Activated T-helper 17 cell treated with anti-CD3 and anti-CD28 coated beads, Interleukin-2, amount 50 U/mL, for 72 hours (primary cell): ENCODE data around the gene NBL1. TPM values are rescaled to one million over a fixed set of nuclear protein-coding genes. Genes with fewer than 3 reads are reported as not detected.

Experiments used
- ATAC-seq: fragments of 150-1000 bp; cut with Tn5 transposase; replicated peaks from 2 replicates; pipeline ENCODE4 v1.10.0; 2021; ENCODE audit warnings: mild to moderate bottlenecking, moderate library complexity
- H3K27ac Mint-ChIP-seq: one replicate; pipeline ENCODE4 v1.8.0; 2022; ENCODE audit warnings: mixed read lengths
- H3K27me3 Mint-ChIP-seq: one replicate; pipeline ENCODE4 v1.8.0; 2022; ENCODE audit warnings: mixed read lengths
- H3K36me3 Mint-ChIP-seq: one replicate; pipeline ENCODE4 v1.8.0; 2022; ENCODE audit warnings: low read depth, mild to moderate bottlenecking, mixed read lengths
- H3K4me1 Mint-ChIP-seq: one replicate; pipeline ENCODE4 v1.8.0; 2022; ENCODE audit warnings: mixed read lengths
- H3K4me3 Mint-ChIP-seq: one replicate; pipeline ENCODE4 v1.8.0; 2022; ENCODE audit warnings: mild to moderate bottlenecking, mixed read lengths
- H3K9me3 Mint-ChIP-seq: one replicate; pipeline ENCODE4 v1.8.0; 2022; ENCODE audit warnings: mixed read lengths
- total RNA-seq, 2 donors: library from RNA; stranded (reverse); gene quantifications; one replicate each; pipeline ENCODE4 v1.2.3, GENCODE V29; 2022

The NBL1 gene
- total RNA-seq, 2 donors from 2014 or later: 15.0 to 16.0 TPM

GRCh38 chr1:19661721-19662228 is 17.7 kb downstream of the NBL1 start:
- no peak for ATAC-seq
- no peak overlapping the region for H3K4me3 Mint-ChIP-seq
- H3K36me3 Mint-ChIP-seq: no peaks in the 10 kb centered on the region
- peaks cover 14% of the 10 kb centered on the region for H3K27me3 Mint-ChIP-seq
- H3K27ac Mint-ChIP-seq: no peak overlapping the region
- H3K4me1 Mint-ChIP-seq: peaks cover 5% of the 10 kb centered on the region
- H3K9me3 Mint-ChIP-seq: no peaks in the 10 kb centered on the region

- Mint-ChIP-seq H3K4me1 (peaks cover 5% of the 10 kb centered on the region), H3K36me3 (no peaks in the 10 kb centered on the region), H3K27ac (no peak overlapping the region), H3K27me3 (peaks cover 19% of the 10 kb centered on the region), H3K9me3 (no peaks in the 10 kb centered on the region), H3K4me3 (no peak overlapping the region)
- no peak for ATAC-seq
Observed at GRCh38 chr1:19662313-19662712, 18.2 kb downstream of the NBL1 start.

GRCh38 chr1:19664453-19665185 is 20.5 kb downstream of the NBL1 start, which contains the start of gene HTR6:
Gene HTR6 (plus strand): TSS chr1:19664875. CDS start chr1:19665754, 879 bp downstream.
- peaks cover 3% of the 10 kb centered on the region for H3K4me1 Mint-ChIP-seq
- H3K27ac Mint-ChIP-seq: no peak within 1 kb of the TSS
- peaks cover 20% of the 10 kb centered on the region for H3K27me3 Mint-ChIP-seq
- H3K36me3 Mint-ChIP-seq: no peaks in the 10 kb centered on the region
- H3K9me3 Mint-ChIP-seq: no peaks in the 10 kb centered on the region
- H3K4me3 Mint-ChIP-seq: peak within 1 kb of the TSS; percentile 65
- peak; percentile 48 for ATAC-seq

DNA sequence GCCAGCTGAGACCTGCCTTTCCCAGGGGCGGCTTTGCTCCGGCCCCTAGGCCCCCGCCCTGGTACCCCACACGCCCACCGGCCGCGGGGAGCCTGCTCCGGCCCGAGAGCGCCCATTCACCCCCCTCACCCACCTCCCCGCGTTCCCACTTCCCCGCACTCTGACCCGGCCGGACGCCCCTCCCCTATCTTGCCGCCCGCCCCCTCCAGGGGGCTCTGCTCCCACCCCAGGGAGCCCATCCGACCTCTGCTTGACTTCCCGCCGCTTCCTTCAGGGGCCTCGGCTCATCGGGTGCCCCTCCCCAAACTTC is 21.0 kb downstream of the NBL1 start:
- Mint-ChIP-seq H3K27me3 (peaks cover 24% of the 10 kb centered on the region), H3K4me3 (peak overlapping the region; percentile 65), H3K4me1 (peaks cover 5% of the 10 kb centered on the region), H3K9me3 (no peaks in the 10 kb centered on the region), H3K27ac (no peak overlapping the region), H3K36me3 (no peaks in the 10 kb centered on the region)
- no peak for ATAC-seq

DNA sequence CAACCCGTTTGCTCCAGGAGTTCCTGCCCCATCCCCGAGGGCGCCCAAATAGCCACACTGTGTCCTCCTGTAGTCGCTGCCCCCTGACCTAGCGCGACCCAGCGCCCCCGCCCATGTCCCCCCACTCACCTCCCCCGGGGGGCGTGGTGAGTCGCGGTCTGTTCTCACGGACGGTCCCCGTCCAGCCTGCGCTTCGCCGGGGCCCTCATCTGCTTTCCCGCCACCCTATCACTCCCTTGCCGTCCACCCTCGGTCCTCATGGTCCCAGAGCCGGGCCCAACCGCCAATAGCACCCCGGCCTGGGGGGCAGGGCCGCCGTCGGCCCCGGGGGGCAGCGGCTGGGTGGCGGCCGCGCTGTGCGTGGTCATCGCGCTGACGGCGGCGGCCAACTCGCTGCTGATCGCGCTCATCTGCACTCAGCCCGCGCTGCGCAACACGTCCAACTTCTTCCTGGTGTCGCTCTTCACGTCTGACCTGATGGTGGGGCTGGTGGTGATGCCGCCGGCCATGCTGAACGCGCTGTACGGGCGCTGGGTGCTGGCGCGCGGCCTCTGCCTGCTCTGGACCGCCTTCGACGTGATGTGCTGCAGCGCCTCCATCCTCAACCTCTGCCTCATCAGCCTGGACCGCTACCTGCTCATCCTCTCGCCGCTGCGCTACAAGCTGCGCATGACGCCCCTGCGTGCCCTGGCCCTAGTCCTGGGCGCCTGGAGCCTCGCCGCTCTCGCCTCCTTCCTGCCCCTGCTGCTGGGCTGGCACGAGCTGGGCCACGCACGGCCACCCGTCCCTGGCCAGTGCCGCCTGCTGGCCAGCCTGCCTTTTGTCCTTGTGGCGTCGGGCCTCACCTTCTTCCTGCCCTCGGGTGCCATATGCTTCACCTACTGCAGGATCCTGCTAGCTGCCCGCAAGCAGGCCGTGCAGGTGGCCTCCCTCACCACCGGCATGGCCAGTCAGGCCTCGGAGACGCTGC is 21.7 kb downstream of the NBL1 start:
- Mint-ChIP-seq H3K4me3 (peak overlapping the region; percentile 65), H3K27me3 (peaks cover 24% of the 10 kb centered on the region), H3K4me1 (peaks cover 5% of the 10 kb centered on the region), H3K9me3 (no peaks in the 10 kb centered on the region), H3K36me3 (no peaks in the 10 kb centered on the region), H3K27ac (no peak overlapping the region)
- no peak for ATAC-seq

- Mint-ChIP-seq H3K27me3 (peaks cover 22% of the 10 kb centered on the region), H3K36me3 (no peaks in the 10 kb centered on the region), H3K4me1 (peaks cover 5% of the 10 kb centered on the region), H3K4me3 (no peak overlapping the region), H3K27ac (no peak overlapping the region), H3K9me3 (no peaks in the 10 kb centered on the region)
- no peak for ATAC-seq
Observed at GRCh38 chr1:19668888-19669287, 24.8 kb downstream of the NBL1 start.

- Mint-ChIP-seq H3K36me3 (no peaks in the 10 kb centered on the region), H3K27me3 (peaks cover 27% of the 10 kb centered on the region), H3K4me3 (no peak overlapping the region), H3K9me3 (no peaks in the 10 kb centered on the region), H3K4me1 (peaks cover 5% of the 10 kb centered on the region), H3K27ac (no peak overlapping the region)
- ATAC-seq: no peak
Observed at GRCh38 chr1:19670787-19671186, 26.7 kb downstream of the NBL1 start.

GRCh38 chr1:19672237-19672636 is 28.1 kb downstream of the NBL1 start:
- H3K36me3 Mint-ChIP-seq: no peaks in the 10 kb centered on the region
- H3K4me1 Mint-ChIP-seq: peaks cover 5% of the 10 kb centered on the region
- no peak for ATAC-seq
- H3K27me3 Mint-ChIP-seq: peaks cover 16% of the 10 kb centered on the region
- H3K9me3 Mint-ChIP-seq: no peaks in the 10 kb centered on the region
- H3K27ac Mint-ChIP-seq: no peak overlapping the region
- no peak overlapping the region for H3K4me3 Mint-ChIP-seq

GRCh38 chr1:19675797-19676196 is 31.7 kb downstream of the NBL1 start:
- Mint-ChIP-seq H3K9me3 (no peaks in the 10 kb centered on the region), H3K4me1 (no peaks in the 10 kb centered on the region), H3K4me3 (no peak overlapping the region), H3K36me3 (no peaks in the 10 kb centered on the region), H3K27me3 (peaks cover 13% of the 10 kb centered on the region), H3K27ac (no peak overlapping the region)
- ATAC-seq: no peak

GRCh38 chr1:19676438-19676922 is 32.4 kb downstream of the NBL1 start:
- H3K36me3 Mint-ChIP-seq: no peaks in the 10 kb centered on the region
- H3K9me3 Mint-ChIP-seq: no peaks in the 10 kb centered on the region

GRCh38 chr1:19678493-19678892 is 34.4 kb downstream of the NBL1 start:
- no peak overlapping the region for H3K4me3 Mint-ChIP-seq
- H3K4me1 Mint-ChIP-seq: no peaks in the 10 kb centered on the region
- no peaks in the 10 kb centered on the region for H3K9me3 Mint-ChIP-seq
- peaks cover 13% of the 10 kb centered on the region for H3K27me3 Mint-ChIP-seq
- no peak overlapping the region for H3K27ac Mint-ChIP-seq
- ATAC-seq: no peak
- no peaks in the 10 kb centered on the region for H3K36me3 Mint-ChIP-seq

More at GRCh38 chr1:19676438-19676922, 32.4 kb downstream of the NBL1 start:
- H3K4me1 Mint-ChIP-seq: no peaks in the 10 kb centered on the region
- H3K27me3 Mint-ChIP-seq: peaks cover 13% of the 10 kb centered on the region
- no peak overlapping the region for H3K27ac Mint-ChIP-seq
- no peak for ATAC-seq
- no peak overlapping the region for H3K4me3 Mint-ChIP-seq

DNA sequence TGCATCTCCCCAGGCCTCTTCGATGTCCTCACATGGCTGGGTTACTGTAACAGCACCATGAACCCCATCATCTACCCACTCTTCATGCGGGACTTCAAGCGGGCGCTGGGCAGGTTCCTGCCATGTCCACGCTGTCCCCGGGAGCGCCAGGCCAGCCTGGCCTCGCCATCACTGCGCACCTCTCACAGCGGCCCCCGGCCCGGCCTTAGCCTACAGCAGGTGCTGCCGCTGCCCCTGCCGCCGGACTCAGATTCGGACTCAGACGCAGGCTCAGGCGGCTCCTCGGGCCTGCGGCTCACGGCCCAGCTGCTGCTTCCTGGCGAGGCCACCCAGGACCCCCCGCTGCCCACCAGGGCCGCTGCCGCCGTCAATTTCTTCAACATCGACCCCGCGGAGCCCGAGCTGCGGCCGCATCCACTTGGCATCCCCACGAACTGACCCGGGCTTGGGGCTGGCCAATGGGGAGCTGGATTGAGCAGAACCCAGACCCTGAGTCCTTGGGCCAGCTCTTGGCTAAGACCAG is 34.9 kb downstream of the NBL1 start:
- Mint-ChIP-seq H3K27me3 (peaks cover 13% of the 10 kb centered on the region), H3K4me3 (no peak overlapping the region), H3K36me3 (no peaks in the 10 kb centered on the region), H3K9me3 (no peaks in the 10 kb centered on the region), H3K27ac (no peak overlapping the region), H3K4me1 (no peaks in the 10 kb centered on the region)
- no peak for ATAC-seq

GRCh38 chr1:19679691-19680090 is 35.6 kb downstream of the NBL1 start:
- no peak overlapping the region for H3K4me3 Mint-ChIP-seq
- no peaks in the 10 kb centered on the region for H3K9me3 Mint-ChIP-seq
- no peak overlapping the region for H3K27ac Mint-ChIP-seq
- H3K4me1 Mint-ChIP-seq: no peaks in the 10 kb centered on the region
- no peaks in the 10 kb centered on the region for H3K36me3 Mint-ChIP-seq
- ATAC-seq: no peak
- H3K27me3 Mint-ChIP-seq: peaks cover 11% of the 10 kb centered on the region

- H3K27ac Mint-ChIP-seq: no peak overlapping the region
- H3K36me3 Mint-ChIP-seq: no peaks in the 10 kb centered on the region
- H3K4me1 Mint-ChIP-seq: no peaks in the 10 kb centered on the region
- H3K9me3 Mint-ChIP-seq: no peaks in the 10 kb centered on the region
- H3K4me3 Mint-ChIP-seq: no peak overlapping the region
- H3K27me3 Mint-ChIP-seq: peaks cover 4% of the 10 kb centered on the region
- ATAC-seq: no peak
Observed at GRCh38 chr1:19680644-19681043, 36.5 kb downstream of the NBL1 start.
